Sigmoid colon (tissue), 7 donors: Measurements from ENCODE around the gene SYNE2. TPM values are rescaled to one million over a fixed set of nuclear protein-coding genes. Genes with fewer than 3 reads are reported as not detected.

Experiments
- DNase-seq: peaks from one replicate; pipeline ENCODE4 v3.0.0-alpha.2; 2019
- H3K27ac ChIP-seq, 4 donors: fragments of 200-600 bp; sonication (generic); one replicate each; pipeline ENCODE4 v1.5.1; 2016 to 2019; ENCODE audit warnings: mild to moderate bottlenecking in 1 of 4
- H3K27me3 ChIP-seq, 3 donors: fragments of 200-600 bp; sonication (generic); one replicate each; pipeline ENCODE4 v1.5.1; 2019; ENCODE audit warnings: mild to moderate bottlenecking in 1 of 3
- H3K36me3 ChIP-seq, 4 donors: fragments of 200-600 bp; sonication (generic); one replicate each; pipeline ENCODE4 v1.5.1; 2016 to 2019
- H3K4me1 ChIP-seq, 4 donors: fragments of 200-600 bp; sonication (generic); one replicate each; pipeline ENCODE4 v1.5.1; 2017 to 2019
- H3K4me3 ChIP-seq, 4 donors: fragments of 200-600 bp; sonication (generic); one replicate each; pipeline ENCODE4 v1.5.1; 2017 to 2019; ENCODE audit warnings: mild to moderate bottlenecking in 2 of 4, moderate library complexity in 1 of 4
- H3K9me3 ChIP-seq, 4 donors: fragments of 200-600 bp in 3 of 4; sonication (generic) in 3 of 4; one replicate each; pipeline versions ENCODE4 v1.5.1 to v1.6.1; 2013 to 2019
- EP300 ChIP-seq, 4 donors: sonication (generic); formaldehyde crosslinking; IDR thresholded peaks; one replicate each; pipeline ENCODE4 v1.6.1; 2017; ENCODE audit warnings: antibody characterized with exemption in 4 of 4
- POLR2A ChIP-seq, 2 donors: fragments of 450-650 bp; IDR thresholded peaks; one replicate each; pipeline ENCODE4 v1.6.1; 2016; ENCODE audit warnings: antibody characterized with exemption in 2 of 2, mild to moderate bottlenecking in 2 of 2, moderate library complexity in 2 of 2
- POLR2AphosphoS5 ChIP-seq, 4 donors: sonication (generic); formaldehyde crosslinking; IDR thresholded peaks; one replicate each; pipeline ENCODE4 v1.6.1; 2017; ENCODE audit warnings: antibody characterized with exemption in 4 of 4
- WGBS, 2 donors: extraction: QIAGEN DNeasy Blood & Tissue Kit; methylation state at CpG; one replicate each; pipeline ENCODE4 v1.1.7; 2013; 5-methylcytosine and 5-hydroxymethylcytosine counted together
- intact Hi-C: fragments of 100-400 bp; cut with DNase I; formaldehyde crosslinking; loops from one replicate; pipeline ENCODE4 v1.15.1; 2023
- polyA plus RNA-seq, 3 donors: library from polyadenylated mRNA; stranded (reverse); fragments of 200-250 nt; gene quantifications; one replicate each; pipeline ENCODE4 v1.2.3, GENCODE V29; 2013
- total RNA-seq, 4 donors: library from RNA; depleted of rRNA; stranded (reverse); fragments of >200 nt; gene quantifications; one replicate each; pipeline ENCODE4 v1.1.0, GENCODE V29; 2016
- TF ChIP-seq, protein P1 (sequence below), 4 experiments: fragments of 450-650 bp in 3 of 4; fragments of 200-600 bp in 1 of 4; IDR thresholded peaks; one replicate each; pipeline ENCODE4 v1.5.1; 2016 to 2019; ENCODE audit warnings: antibody characterized with exemption in 4 of 4, mild to moderate bottlenecking in 3 of 4, moderate library complexity in 2 of 4
- donor health status: healthy with polysubstance abuse.
- donor health status: Bipolar disorder and iron deficiency.
- donor health status: healthy.

Gene SYNE2
- total and polyA plus RNA-seq, 7 donors = 25.8 to 70.6 (median 54.6) TPM

DNA sequence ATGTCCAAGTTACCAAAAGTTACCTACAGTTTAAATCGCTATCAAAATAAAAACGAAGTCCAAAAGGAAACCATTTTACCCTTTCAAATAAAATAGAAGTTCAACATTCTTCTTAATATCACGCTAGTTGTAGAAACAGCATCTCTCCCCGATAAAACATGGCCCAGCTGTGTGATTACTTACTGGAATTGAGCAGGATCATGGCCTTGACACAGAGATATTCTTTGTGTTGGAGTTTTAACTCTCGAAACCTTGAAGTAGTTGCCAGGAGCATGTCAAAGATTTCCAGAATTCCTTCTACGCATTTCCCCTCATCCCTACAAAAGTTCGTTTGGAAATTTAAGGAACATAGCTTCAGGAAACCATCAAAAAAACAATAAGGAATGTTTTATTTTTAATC lies 396.6 kb downstream of the SYNE2 start:
- TF ChIP-seq EP300 (IDR thresholded peaks at IDR 0.05) (no peak), POLR2AphosphoS5 (IDR thresholded peaks at IDR 0.05) (no peak), POLR2A (IDR thresholded peaks at IDR 0.05) (no peak)
- TF ChIP-seq, protein P1, sequence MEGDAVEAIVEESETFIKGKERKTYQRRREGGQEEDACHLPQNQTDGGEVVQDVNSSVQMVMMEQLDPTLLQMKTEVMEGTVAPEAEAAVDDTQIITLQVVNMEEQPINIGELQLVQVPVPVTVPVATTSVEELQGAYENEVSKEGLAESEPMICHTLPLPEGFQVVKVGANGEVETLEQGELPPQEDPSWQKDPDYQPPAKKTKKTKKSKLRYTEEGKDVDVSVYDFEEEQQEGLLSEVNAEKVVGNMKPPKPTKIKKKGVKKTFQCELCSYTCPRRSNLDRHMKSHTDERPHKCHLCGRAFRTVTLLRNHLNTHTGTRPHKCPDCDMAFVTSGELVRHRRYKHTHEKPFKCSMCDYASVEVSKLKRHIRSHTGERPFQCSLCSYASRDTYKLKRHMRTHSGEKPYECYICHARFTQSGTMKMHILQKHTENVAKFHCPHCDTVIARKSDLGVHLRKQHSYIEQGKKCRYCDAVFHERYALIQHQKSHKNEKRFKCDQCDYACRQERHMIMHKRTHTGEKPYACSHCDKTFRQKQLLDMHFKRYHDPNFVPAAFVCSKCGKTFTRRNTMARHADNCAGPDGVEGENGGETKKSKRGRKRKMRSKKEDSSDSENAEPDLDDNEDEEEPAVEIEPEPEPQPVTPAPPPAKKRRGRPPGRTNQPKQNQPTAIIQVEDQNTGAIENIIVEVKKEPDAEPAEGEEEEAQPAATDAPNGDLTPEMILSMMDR (IDR thresholded peaks at IDR 0.05) = no peak
- no peaks in the 10 kb centered on the region for H3K4me1 ChIP-seq
- no peaks in the 10 kb centered on the region for H3K9me3 ChIP-seq
- WGBS, 2 donors = 79 to 88% methylated on average over 7 of the region's 7 CpGs
- intact Hi-C loops = no loop called here
- no peaks in the 10 kb centered on the region for H3K36me3 ChIP-seq
- H3K4me3 ChIP-seq = no peak overlapping the region
- no peak overlapping the region for H3K27ac ChIP-seq
- no peak for DNase-seq
- H3K27me3 ChIP-seq = no peaks in the 10 kb centered on the region

DNA sequence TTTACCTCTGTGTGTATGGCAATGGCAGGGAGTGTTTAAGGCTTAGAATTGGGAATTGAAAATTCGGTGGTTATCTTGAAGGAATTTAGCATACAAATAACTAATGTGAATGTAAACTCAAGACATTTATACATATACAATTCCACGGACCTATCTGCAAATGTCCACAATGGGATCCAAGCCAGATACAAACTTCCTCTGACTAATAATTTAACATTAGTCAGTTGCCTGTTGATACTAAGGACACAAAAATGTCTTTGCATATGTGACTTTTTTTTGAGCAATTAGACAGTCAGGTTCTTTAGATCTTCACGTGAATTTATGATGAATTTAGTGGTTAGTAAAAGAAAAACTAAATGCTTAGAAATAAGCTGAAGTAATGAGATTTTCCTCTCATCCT lies 400.9 kb downstream of the SYNE2 start:
- no peaks in the 10 kb centered on the region for H3K4me1 ChIP-seq
- intact Hi-C loops = no loop called here
- WGBS, 2 donors = 65 to 79% methylated on average over 3 of the region's 3 CpGs
- no peak for TF ChIP-seq EP300 (IDR thresholded peaks at IDR 0.05)
- TF ChIP-seq, protein P1 (IDR thresholded peaks at IDR 0.05) = no peak
- no peak for DNase-seq
- H3K4me3 ChIP-seq = no peak overlapping the region
- no peak overlapping the region for H3K27ac ChIP-seq
- no peaks in the 10 kb centered on the region for H3K36me3 ChIP-seq
- no peaks in the 10 kb centered on the region for H3K27me3 ChIP-seq
- no peaks in the 10 kb centered on the region for H3K9me3 ChIP-seq

DNA sequence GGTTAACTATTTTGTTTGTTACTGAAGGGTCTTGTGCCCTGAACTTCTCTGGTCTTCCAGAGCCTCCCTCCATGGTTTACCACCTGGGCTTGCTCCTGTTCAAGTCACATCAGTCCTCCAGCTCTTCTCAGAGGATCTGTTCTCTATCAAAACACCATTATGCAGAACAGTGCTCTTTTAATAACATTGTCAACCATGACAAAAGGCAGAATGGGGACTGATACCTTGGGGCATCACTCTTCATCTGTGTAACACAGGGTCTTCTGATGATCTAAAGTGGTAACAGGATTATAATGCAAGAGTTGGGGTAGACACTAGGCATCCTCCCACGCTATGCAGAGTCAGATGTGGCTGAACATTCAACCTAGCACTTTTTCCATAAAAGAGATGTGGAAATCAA lies 403.0 kb downstream of the SYNE2 start:
- H3K4me1 ChIP-seq = no peaks in the 10 kb centered on the region
- WGBS, 2 donors = 88 to 92% methylated on average over 1 of the region's 1 CpG
- H3K9me3 ChIP-seq = no peaks in the 10 kb centered on the region
- no peak overlapping the region for H3K4me3 ChIP-seq
- H3K27ac ChIP-seq = no peak overlapping the region
- no peak for DNase-seq
- no peaks in the 10 kb centered on the region for H3K36me3 ChIP-seq
- intact Hi-C loops = no loop called here
- no peaks in the 10 kb centered on the region for H3K27me3 ChIP-seq
- TF ChIP-seq EP300 (IDR thresholded peaks at IDR 0.05) (no peak), POLR2A (IDR thresholded peaks at IDR 0.05) (no peak), POLR2AphosphoS5 (IDR thresholded peaks at IDR 0.05) (no peak)
- TF ChIP-seq, protein P1 (IDR thresholded peaks at IDR 0.05) = no peak

DNA sequence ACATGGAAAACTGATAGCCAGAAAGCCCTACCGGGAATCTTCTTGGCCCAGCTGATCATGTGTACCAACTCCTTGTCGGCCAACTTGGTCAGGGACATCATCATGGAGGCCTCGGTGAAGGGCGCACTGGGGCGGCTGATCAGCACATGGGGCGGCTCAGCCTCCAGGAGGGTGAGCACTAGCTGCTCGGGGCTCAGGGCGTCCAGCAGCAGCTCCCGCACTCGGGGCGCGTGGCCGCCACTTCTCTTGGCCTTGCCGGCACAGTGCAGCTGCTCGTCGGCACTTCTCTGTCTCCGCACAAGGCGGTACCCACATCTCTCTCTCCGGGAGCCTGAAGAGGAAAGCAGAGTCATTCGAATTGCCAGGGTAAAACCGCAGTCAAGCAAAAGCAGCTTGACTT lies 407.6 kb downstream of the SYNE2 start:
- 96 to 98% methylated on average over 21 of the region's 21 CpGs for WGBS, 2 donors
- no peak for DNase-seq
- intact Hi-C loops = no loop called here
- no peak overlapping the region for H3K27ac ChIP-seq
- H3K9me3 ChIP-seq = no peaks in the 10 kb centered on the region
- H3K27me3 ChIP-seq = no peaks in the 10 kb centered on the region
- H3K36me3 ChIP-seq = no peaks in the 10 kb centered on the region
- H3K4me1 ChIP-seq = no peaks in the 10 kb centered on the region
- no peak overlapping the region for H3K4me3 ChIP-seq
- TF ChIP-seq POLR2A (IDR thresholded peaks at IDR 0.05) (no peak), EP300 (IDR thresholded peaks at IDR 0.05) (no peak), POLR2AphosphoS5 (IDR thresholded peaks at IDR 0.05) (no peak)
- TF ChIP-seq, protein P1 (IDR thresholded peaks at IDR 0.05) = no peak

DNA sequence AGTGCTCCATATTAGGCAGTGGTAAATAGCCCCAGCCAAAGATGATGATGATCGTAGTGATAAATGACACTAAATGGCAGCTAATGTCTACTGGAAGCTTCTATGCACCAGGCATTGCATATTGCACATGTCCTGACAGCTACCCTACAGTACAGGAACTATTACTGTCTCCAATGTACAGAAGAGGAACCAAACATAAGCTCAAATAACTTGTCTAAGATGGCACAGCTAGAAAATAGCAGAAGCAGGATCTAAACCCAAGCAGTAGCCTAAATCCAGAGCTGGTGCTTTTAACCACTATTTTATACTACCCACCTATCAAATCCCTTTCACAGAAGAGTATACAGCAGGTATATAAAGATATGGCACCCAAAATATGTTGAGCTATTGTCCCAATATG lies 412.4 kb downstream of the SYNE2 start:
- no peaks in the 10 kb centered on the region for H3K36me3 ChIP-seq
- H3K27ac ChIP-seq = no peak overlapping the region
- no peak overlapping the region for H3K4me3 ChIP-seq
- no peaks in the 10 kb centered on the region for H3K9me3 ChIP-seq
- 95% methylated on average over 1 of the region's 1 CpG for WGBS, 2 donors
- H3K27me3 ChIP-seq = no peaks in the 10 kb centered on the region
- TF ChIP-seq POLR2AphosphoS5 (IDR thresholded peaks at IDR 0.05) = no peak
- TF ChIP-seq, protein P1 (IDR thresholded peaks at IDR 0.05) = no peak
- TF ChIP-seq EP300 (IDR thresholded peaks at IDR 0.05) = no peak
- no peak for TF ChIP-seq POLR2A (IDR thresholded peaks at IDR 0.05)
- no peak for DNase-seq
- intact Hi-C loops = no loop called here
- H3K4me1 ChIP-seq = no peaks in the 10 kb centered on the region
